HepG2 (cell line): Measurements from ENCODE around the gene BCL11B.

Experiments used
- ARNT ChIP-seq: fragments of 450-650 bp; IDR thresholded peaks from 2 replicates; pipeline ENCODE4 v1.6.1; 2017
- CTCF ChIP-seq: sonication (generic); formaldehyde crosslinking; IDR thresholded peaks from 2 replicates; pipeline ENCODE4 v1.5.0; 2020; ENCODE audit warnings: mild to moderate bottlenecking, missing genetic modification reagents, moderate library complexity
- KLF16 ChIP-seq, 2 experiments: sonication (generic) in 1 of 2; formaldehyde crosslinking in 1 of 2; IDR thresholded peaks; 2 replicates each; pipeline versions ENCODE4 v1.6.1 to v1.8.0; 2016 to 2023; ENCODE audit warnings: missing genetic modification reagents in 2 of 2, missing compliant biosample characterization in 1 of 2
- PHF21A ChIP-seq: sonication (generic); formaldehyde crosslinking; IDR thresholded peaks from 2 replicates; pipeline ENCODE4 v1.5.0; 2020; ENCODE audit warnings: mild to moderate bottlenecking, missing genetic modification reagents
- SOX6 ChIP-seq, 2 experiments: fragments of 450-650 bp in 1 of 2; sonication (generic) in 1 of 2; formaldehyde crosslinking in 1 of 2; IDR thresholded peaks; 2 replicates each; pipeline versions ENCODE4 v1.4.0 to v1.6.1; 2017 to 2020; ENCODE audit warnings: antibody characterized with exemption in 1 of 2, mild to moderate bottlenecking in 1 of 2, missing genetic modification reagents in 1 of 2
- TCF7 ChIP-seq: sonication (generic); IDR thresholded peaks from 2 replicates; pipeline ENCODE4 v1.6.1; 2016; ENCODE audit warnings: antibody characterized with exemption, low read depth
- XBP1 ChIP-seq: sonication (generic); formaldehyde crosslinking; IDR thresholded peaks from 2 replicates; pipeline ENCODE4 v1.5.0; 2020; ENCODE audit warnings: missing genetic modification reagents
- ZNF253 ChIP-seq: sonication (generic); formaldehyde crosslinking; IDR thresholded peaks from 2 replicates; pipeline ENCODE4 v1.8.0; 2022; ENCODE audit warnings: mild to moderate bottlenecking, missing genetic modification reagents, borderline replicate concordance
- ZNF263 ChIP-seq: sonication (generic); formaldehyde crosslinking; IDR thresholded peaks from 2 replicates; pipeline ENCODE4 v1.4.0; 2020; ENCODE audit warnings: missing genetic modification reagents
- ZXDC ChIP-seq: sonication (generic); formaldehyde crosslinking; IDR thresholded peaks from 2 replicates; pipeline ENCODE4 v1.5.0; 2020; ENCODE audit warnings: mild to moderate bottlenecking, missing genetic modification reagents

DNA sequence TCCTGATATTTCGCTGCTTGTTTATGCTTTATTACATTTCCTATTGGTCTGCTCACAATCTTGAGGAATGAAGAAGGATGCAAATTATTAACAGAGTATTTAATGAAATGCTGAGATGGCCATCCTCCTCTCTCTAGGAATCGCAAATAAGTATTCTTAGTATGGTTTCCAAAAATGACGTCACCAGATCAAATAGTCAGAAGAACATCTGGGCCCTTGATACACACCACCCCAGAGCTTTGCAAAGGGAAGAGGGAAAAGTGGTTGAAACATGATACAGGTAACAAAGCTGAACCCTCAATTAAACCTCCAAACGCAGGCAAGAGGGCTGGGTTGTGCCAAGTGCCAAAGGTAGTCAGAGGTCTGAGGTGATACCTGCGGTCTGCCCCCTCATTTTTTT, 107.3 kb downstream of the BCL11B start:
- TF ChIP-seq SOX6 (IDR thresholded peaks at IDR 0.05) = no peak
- TF ChIP-seq SOX6 (CRISPR knock-in tag; IDR thresholded peaks at IDR 0.05) = no peak
- TF ChIP-seq CTCF (CRISPR knock-in tag) = no peak
- no peak for TF ChIP-seq ZXDC (CRISPR knock-in tag)
- TF ChIP-seq ARNT = no peak
- TF ChIP-seq TCF7 = no peak
- no peak for TF ChIP-seq ZNF253 (CRISPR knock-in tag)
- TF ChIP-seq XBP1 (CRISPR knock-in tag) = no peak
- TF ChIP-seq PHF21A (CRISPR knock-in tag) = no peak
- TF ChIP-seq KLF16 (CRISPR knock-in tag; IDR thresholded peaks at IDR 0.05) = no peak
- TF ChIP-seq ZNF263 (CRISPR knock-in tag) = no peak
